ENCODE results near the gene SLC12A2.

Gene SLC12A2

GRCh38 chr5:128083033-128083810 is at the start of gene SLC12A2:
Gene SLC12A2 (plus strand): TSS chr5:128083766. CDS start chr5:128083955, 189 bp downstream.
- peak; percentile 74 to 92 for DNase-seq

- no peak for DNase-seq
These were observed 47.9 kb upstream of the SLC12A2 start for GRCh38 chr5:128035689-128036088.

DNA sequence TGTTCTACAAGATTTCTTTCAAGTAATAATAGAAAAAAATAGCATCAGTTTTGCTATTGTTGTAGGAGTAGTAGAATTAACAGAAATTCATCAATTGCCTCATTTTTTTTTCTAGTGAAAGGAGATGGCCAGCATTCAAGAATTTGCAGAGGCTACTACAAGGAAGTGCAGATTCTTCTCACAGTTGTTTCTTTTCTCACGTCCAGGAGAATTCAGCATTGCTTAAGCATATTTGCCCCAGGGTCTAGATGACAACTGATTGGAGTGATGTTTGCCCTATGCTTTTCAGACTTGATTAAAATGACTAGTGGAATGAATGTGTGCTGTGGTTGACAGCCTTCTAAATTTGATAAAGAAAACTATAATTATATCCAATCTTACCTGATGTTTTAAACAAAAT is 46.6 kb upstream of the SLC12A2 start:
- no peak for DNase-seq

- DNase-seq = no peak
These were observed 44.9 kb upstream of the SLC12A2 start for GRCh38 chr5:128038643-128039042.

GRCh38 chr5:128040927-128041326 is 42.6 kb upstream of the SLC12A2 start:
- DNase-seq = no peak

DNA sequence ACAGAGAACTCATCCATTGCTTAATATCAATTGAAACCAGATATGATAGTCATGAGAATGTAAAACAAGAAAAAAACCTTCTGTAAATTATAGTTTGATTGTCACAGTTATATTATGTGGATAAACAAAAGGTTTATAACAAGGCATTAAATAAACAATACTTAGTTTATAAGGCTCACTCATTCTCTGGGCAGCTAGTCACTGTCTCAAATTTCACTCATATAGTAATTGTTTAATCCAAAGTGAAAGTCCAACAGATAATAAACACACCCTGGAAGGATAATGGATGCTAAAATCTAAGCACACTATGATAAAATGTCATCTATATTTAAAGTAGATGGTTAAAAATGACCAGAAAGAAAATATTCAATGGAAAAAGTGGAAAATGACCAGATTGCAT is 30.8 kb upstream of the SLC12A2 start:
- DNase-seq = no peak

DNA sequence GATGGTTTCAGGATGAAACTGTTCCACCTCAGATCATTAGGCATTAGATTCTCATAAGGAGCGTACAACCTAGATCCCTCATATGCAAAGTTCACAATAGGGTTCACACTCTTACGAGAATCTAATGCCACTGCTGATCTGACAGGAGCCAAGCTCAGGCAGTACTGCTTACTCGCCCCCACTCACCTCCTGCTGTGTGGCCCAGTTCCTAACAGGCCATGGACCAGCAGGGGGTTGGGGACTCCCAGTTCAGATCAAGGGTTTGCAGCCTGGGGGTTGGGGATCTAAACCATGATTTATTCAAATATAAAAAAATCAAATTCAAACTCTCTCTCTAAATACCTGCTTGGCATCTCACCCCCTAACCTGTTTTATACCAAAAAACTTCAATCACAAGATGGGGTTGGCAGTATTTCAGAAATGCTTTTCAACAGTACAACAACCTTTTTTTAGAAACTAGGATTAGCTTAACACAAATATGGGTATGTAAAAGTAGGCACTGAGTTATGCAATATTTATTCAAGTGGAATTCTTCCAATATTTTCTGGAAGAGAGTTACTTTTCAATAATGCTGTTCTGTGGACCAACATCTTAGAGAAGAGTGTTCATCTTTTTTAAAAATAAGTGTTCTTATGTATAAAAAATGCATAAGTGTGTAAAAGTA is 30.1 kb upstream of the SLC12A2 start:
- DNase-seq = no peak

DNA sequence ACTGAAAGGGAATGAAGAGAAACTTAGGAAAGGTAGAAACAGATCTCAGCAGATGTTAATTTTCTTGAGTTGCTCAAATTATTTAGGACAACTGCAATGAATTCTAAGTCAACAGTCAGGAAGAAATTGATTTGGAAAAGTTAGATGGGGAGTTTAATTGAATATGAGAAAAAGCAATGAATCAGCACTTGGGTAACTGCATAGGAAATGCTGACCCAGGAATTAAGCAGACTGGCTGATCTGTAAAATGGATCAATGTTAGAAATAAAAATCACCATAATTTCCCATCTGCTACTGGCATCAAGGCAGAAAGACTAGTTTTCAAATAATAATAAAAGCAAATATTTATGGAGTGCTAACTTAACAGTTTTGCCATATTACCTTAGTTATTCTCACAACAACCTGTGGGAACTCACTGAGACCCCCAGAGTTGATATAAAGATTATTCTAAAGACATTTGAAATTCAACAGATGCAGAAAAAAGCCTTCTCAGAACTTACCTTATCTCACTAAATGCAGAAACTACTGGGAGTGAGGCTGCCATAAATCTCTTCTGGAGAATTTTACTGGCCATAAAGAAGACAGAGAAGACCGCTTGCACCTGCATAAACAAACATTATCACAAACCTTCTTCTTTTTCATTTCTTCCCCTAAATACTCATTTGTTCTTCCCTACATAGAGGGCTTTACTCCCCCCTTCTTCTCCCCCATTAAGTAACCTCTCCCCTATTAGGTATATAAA is 22.8 kb upstream of the SLC12A2 start:
- no peak for DNase-seq

- no peak for DNase-seq
These were observed 21.3 kb upstream of the SLC12A2 start for GRCh38 chr5:128062172-128062746.

DNA sequence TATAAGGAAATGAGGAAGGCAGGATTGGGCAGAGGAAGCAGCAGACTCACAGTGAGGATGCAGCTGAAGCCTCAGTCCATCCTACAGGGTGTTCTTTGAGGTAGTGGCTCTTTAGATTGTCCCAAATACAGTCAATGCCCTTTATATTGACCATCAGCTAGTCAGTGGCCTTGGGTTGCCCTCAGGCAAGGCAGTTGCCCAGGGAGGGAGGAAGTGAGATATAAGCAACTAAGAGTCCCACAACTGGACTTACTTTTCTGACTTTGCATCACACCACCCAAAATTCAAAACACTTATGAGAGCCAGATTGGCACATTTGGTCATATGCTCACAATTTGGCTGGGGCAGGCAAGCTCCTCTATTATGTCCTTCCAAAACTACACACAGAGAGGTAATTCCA is 9.4 kb upstream of the SLC12A2 start:
- no peak for DNase-seq

DNA sequence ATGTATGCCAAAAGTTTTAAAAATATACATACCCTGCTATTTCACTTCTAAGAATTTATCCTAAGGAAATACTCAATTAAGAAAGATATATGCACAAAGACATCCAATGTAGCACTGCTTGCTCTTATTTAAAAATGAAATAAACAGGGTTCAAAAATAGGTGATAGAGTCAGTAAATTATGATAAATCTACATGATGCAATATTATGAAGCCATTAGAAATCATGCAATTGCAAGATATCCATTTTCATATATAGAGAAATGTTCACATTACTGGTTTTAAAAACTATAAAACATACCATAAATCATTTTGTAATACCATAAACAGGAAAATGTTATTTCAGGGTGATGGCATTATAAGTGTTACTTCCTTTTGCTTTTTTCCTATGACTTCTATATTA is 8.6 kb upstream of the SLC12A2 start:
- no peak for DNase-seq

DNA sequence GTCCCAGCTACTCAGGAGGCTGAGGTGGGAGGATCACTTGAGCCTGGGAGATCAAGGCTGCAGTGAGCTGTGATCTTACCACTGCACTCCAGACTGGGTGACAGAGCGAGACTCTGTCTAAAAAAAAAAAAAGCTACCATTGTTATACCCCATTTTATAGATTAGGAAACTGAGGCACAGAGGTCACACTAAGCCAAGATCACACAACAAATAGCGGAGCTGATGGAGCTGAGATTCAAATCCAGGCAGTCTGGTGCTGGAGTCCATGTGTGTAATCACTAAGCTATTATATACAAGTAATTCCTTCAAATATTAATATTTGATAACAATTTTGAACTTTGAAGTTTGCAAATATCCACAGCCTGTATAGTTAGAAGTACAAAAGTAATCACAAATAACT is 6.0 kb upstream of the SLC12A2 start:
- no peak for DNase-seq

GRCh38 chr5:128081111-128081851 is 2.3 kb upstream of the SLC12A2 start:
- peak; percentile 10 to 21 for DNase-seq

GRCh38 chr5:128082551-128083032 is 974 bp upstream of the SLC12A2 start:
- peak in 1 of 2 experiments; percentile 23 for DNase-seq

GRCh38 chr5:128083811-128084227 is 253 bp downstream of the SLC12A2 start:
- no peak for DNase-seq

DNA sequence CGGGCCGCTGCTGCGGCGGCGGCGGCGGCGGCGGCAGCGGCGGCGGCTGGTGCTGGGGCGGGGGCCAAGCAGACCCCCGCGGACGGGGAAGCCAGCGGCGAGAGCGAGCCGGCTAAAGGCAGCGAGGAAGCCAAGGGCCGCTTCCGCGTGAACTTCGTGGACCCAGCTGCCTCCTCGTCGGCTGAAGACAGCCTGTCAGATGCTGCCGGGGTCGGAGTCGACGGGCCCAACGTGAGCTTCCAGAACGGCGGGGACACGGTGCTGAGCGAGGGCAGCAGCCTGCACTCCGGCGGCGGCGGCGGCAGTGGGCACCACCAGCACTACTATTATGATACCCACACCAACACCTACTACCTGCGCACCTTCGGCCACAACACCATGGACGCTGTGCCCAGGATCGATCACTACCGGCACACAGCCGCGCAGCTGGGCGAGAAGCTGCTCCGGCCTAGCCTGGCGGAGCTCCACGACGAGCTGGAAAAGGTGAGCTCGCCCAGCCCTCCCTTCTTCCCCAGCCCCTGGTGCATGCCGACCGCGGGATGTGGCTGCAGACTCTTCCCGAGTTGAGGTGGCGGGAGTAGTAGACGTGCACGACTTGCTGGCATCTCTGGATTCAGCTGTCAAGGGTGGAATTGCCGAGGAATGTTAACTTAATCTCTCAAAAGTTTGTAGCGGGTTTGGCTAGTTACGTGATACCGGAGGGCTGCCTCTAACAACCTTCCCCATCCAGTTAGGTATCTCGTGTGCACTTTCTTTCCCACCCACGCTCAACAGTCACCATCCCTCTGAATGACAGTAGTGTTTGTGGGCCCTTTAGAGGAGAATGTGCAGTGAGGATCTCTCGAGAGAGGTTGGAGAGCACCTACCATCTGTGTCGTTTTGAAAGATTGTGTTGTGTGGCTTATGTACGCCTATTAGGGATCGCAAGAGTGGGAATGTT is 932 bp downstream of the SLC12A2 start:
- DNase-seq = peak; percentile 2 to 53

DNA sequence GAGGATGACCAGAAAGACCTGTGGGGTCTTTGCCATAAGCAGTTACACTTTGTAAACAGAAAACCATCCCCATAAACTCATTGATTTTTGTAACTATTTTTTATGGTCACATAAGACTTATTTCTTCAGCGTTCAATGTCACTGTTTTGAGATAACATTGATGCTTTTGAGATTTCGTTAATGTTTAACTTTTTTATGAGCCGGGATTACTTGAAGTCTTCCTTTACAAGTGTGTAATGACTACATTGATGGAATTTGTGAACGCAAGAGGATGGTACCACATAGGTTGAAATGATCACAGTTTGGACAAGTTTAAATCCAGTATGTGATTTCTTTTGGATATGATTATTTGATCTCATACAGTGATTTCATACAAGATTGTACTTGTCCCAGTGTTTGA is 1.8 kb downstream of the SLC12A2 start:
- DNase-seq = no peak

DNA sequence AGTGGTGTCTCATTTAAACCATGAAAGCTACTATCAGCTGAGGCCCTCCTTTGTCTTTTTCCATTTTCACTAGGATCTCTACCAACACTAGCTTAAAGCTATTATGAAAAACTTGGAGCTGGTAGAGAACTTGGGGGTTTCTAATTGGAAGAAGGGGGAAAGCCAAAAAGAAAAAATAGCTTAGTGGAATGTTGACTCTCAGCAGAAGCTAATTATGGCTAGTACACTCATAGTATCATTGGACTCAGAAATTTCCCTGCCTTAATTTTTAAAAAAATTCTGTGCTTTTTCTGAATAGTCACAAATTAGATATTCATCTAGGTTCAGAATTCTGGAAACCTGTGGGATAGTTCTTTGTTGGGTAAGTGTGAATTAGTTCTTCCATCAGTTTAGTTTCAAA is 8.0 kb downstream of the SLC12A2 start:
- no peak for DNase-seq

DNA sequence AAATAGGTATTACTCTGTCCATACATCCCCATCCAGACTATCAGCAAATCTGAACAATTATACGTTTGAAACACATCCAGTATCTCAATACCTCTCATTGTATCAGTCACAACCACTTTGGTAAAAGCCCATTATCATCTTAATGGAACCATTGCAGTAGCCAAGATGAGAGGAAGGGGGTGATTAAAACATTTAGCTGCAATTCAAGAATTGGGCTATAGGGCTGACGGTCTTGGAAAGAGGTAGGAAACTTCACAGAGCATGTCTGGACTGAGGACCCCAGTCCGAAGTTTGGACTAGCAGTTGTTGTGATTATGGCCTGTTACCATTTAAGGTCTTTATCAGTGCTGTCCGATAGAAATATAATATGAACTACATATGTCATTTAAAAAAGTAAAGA is 8.6 kb downstream of the SLC12A2 start:
- no peak for DNase-seq

DNA sequence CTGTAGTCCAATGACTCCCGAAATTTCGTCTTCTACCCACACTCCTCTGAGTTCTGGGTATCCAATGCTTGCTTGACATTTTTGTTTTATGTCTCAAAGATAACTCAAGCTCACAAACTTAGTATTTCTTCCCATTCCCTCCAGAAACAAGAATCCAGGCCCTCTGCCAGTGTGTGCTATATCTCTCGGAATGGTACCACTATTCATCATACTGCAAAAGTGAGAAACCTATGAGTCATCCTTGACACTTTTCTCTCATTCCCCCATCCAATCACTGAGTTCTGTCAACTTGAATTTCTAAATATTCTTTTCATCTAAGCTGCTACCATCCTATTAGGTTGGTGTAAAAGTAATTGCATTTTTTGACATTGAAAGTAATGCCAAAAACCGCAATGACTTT is 9.8 kb downstream of the SLC12A2 start:
- no peak for DNase-seq

GRCh38 chr5:128097224-128097623 is 13.7 kb downstream of the SLC12A2 start:
- no peak for DNase-seq
